ENCODE data around the gene MFGE8. TPM values are rescaled to one million over a fixed set of nuclear protein-coding genes. Genes with fewer than 3 reads are reported as not detected.
"Not testable (repeated sequence)": the region's sequence is repeated elsewhere in the genome, so short reads cannot be mapped to it uniquely, and the experiment has no call there.

The MFGE8 gene
- total and polyA plus RNA-seq, 9 of the 15 experiments (the other 6 are each of a cell fraction or from before 2014, with no cell fraction given): 2.3 to 142 (median 62.3) TPM

GRCh38 chr15:88929358-88930098 is 16.3 kb upstream of the MFGE8 start (continued):
- peak; percentile 53; the same call in 1 of the 2 replicates for TF ChIP-seq ZNF592 (IDR thresholded peaks at IDR 0.05)
- peak; percentile 30; the same call in 1 of the 2 replicates for TF ChIP-seq ATF3 (IDR thresholded peaks at IDR 0.05)
- TF ChIP-seq ATF3 (CRISPR knock-in tag; conservative IDR thresholded peaks at IDR 0.05); NR4A1 (CRISPR knock-in tag; IDR thresholded peaks at IDR 0.05): not testable (repeated sequence)
- 0 out of 2 replicates have a peak, but pooled peaks have one; percentile 26 for TF ChIP-seq ILK (tag; IDR thresholded peaks at IDR 0.05; ENCODE audit: borderline replicate concordance, low read depth)
- TF ChIP-seq NR4A1 (tag; IDR thresholded peaks at IDR 0.05): peak; percentile 68; the same call in 1 of the 2 replicates
- peak; percentile 78 for TF ChIP-seq ZNF316 (IDR thresholded peaks at IDR 0.05)
- TF ChIP-seq DDX20 (tag; IDR thresholded peaks at IDR 0.05; ENCODE audit: low read depth): peak; percentile 42; the same call in 1 of the 2 replicates
- TF ChIP-seq HINFP (tag; conservative IDR thresholded peaks at IDR 0.05; ENCODE audit: low read depth): peak; percentile 8; the same call in 1 of the 2 replicates
- peak; percentile 72; the same call in 1 of the 2 replicates for TF ChIP-seq CREB3 (tag; conservative IDR thresholded peaks at IDR 0.05; ENCODE audit: low read depth)
- TF ChIP-seq PTTG1 (tag; IDR thresholded peaks at IDR 0.05; ENCODE audit: low read depth): 0 out of 2 replicates have a peak, but pooled peaks have one; percentile 53
- peak; percentile 65; the same call in 1 of the 2 replicates for TF ChIP-seq ATF7 (IDR thresholded peaks at IDR 0.05)
- TF ChIP-seq NFE2 (IDR thresholded peaks at IDR 0.05; ENCODE audit: low read depth): peak; percentile 49; the same call in 1 of the 2 replicates
- peak; percentile 73 for TF ChIP-seq DMBX1 (CRISPR knock-in tag; IDR thresholded peaks at IDR 0.05; ENCODE audit: borderline replicate concordance)
- TF ChIP-seq MAFG (tag; conservative IDR thresholded peaks at IDR 0.05): peak; percentile 44; the same call in 1 of the 2 replicates
- TF ChIP-seq NFIC (IDR thresholded peaks at IDR 0.05): peak; percentile 70
- peak; percentile 53; the same call in 1 of the 2 replicates for TF ChIP-seq JUND (IDR thresholded peaks at IDR 0.05; ENCODE audit: borderline replicate concordance, low read depth, low read length)
- TF ChIP-seq JUND (tag; IDR thresholded peaks at IDR 0.05; ENCODE audit: borderline replicate concordance, low read depth, low read length): peak; percentile 49; the same call in 1 of the 3 replicates

All from K562 (cell line).